Left ventricle myocardium inferior (tissue), 1 donor: ENCODE results near the gene RALGPS1. TPM values are rescaled to one million over a fixed set of nuclear protein-coding genes. Genes with fewer than 3 reads are reported as not detected.

ENCODE experiments used
- DNase-seq: peaks from one replicate; pipeline ENCODE4 v3.0.0-alpha.2; 2020
- H3K27ac ChIP-seq: fragments of 200-600 bp; replicated peaks from 2 replicates; pipeline ENCODE4 v1.8.0; 2021
- H3K27me3 ChIP-seq: fragments of 200-600 bp; 2 replicates; pipeline ENCODE4 v1.8.0; 2021; ENCODE audit warnings: low read depth
- H3K36me3 ChIP-seq: fragments of 200-600 bp; 2 replicates; pipeline ENCODE4 v1.8.0; 2021
- H3K4me1 ChIP-seq: fragments of 200-600 bp; 2 replicates; pipeline ENCODE4 v1.8.0; 2021
- H3K4me3 ChIP-seq: fragments of 200-600 bp; 2 replicates; pipeline ENCODE4 v1.8.0; 2021; ENCODE audit warnings: mild to moderate bottlenecking, moderate library complexity
- H3K9me3 ChIP-seq: fragments of 200-600 bp; replicated peaks from 2 replicates; pipeline ENCODE4 v1.8.0; 2021
- CTCF ChIP-seq: fragments of 200-600 bp; IDR thresholded peaks from 2 replicates; pipeline ENCODE4 v1.8.0; 2021; ENCODE audit warnings: antibody characterized with exemption, mild to moderate bottlenecking, borderline replicate concordance
- intact Hi-C: fragments of 100-400 bp; cut with micrococcal nuclease; formaldehyde crosslinking; loops from one replicate; pipeline ENCODE4 v1.11.0; 2022
- total RNA-seq: library from RNA; stranded (reverse); fragmentation: NEBNext Ultra II Directional; extraction: Animal tissue kit (Norgen Biotek cat#: 25700); gene quantifications from one replicate; pipeline ENCODE4 v1.2.1, GENCODE V29; 2021
- donor health status: DM: no; HTN: yes; CAD: no; lungs with severe emphysema.

The RALGPS1 gene
- total RNA-seq, 1 donor from 2014 or later, result 18.9 TPM

GRCh38 chr9:126933334-126933980 is 18.9 kb downstream of the RALGPS1 start:
- Histone ChIP-seq H3K9me3 (no peaks in the 10 kb centered on the region), H3K27me3 (no peaks in the 10 kb centered on the region), H3K36me3 (no peaks in the 10 kb centered on the region), H3K4me1 (peaks cover 26% of the 10 kb centered on the region), H3K27ac (no peak overlapping the region), H3K4me3 (no peak overlapping the region)
- DNase-seq, result no peak
- intact Hi-C loops, result no loop called here
- no peak for TF ChIP-seq CTCF

- H3K4me1 ChIP-seq, result peaks cover 28% of the 10 kb centered on the region
- no peak for DNase-seq
- no peaks in the 10 kb centered on the region for H3K36me3 ChIP-seq
- intact Hi-C loops, result no loop called here
- H3K4me3 ChIP-seq, result no peak overlapping the region
- H3K27me3 ChIP-seq, result no peaks in the 10 kb centered on the region
- H3K9me3 ChIP-seq, result no peaks in the 10 kb centered on the region
- no peak overlapping the region for H3K27ac ChIP-seq
- no peak for TF ChIP-seq CTCF
These were observed 19.9 kb downstream of the RALGPS1 start for GRCh38 chr9:126934441-126934840.

GRCh38 chr9:126935630-126936029 is 21.0 kb downstream of the RALGPS1 start:
- Histone ChIP-seq H3K4me3 (no peak overlapping the region), H3K27ac (no peak overlapping the region), H3K9me3 (no peaks in the 10 kb centered on the region), H3K36me3 (no peaks in the 10 kb centered on the region), H3K27me3 (no peaks in the 10 kb centered on the region), H3K4me1 (peaks cover 29% of the 10 kb centered on the region)
- no peak for DNase-seq
- no peak for TF ChIP-seq CTCF
- intact Hi-C loops, result no loop called here

- no peak for TF ChIP-seq CTCF
- no peaks in the 10 kb centered on the region for H3K36me3 ChIP-seq
- no peak overlapping the region for H3K4me3 ChIP-seq
- DNase-seq, result no peak
- H3K27me3 ChIP-seq, result no peaks in the 10 kb centered on the region
- peaks cover 47% of the 10 kb centered on the region for H3K4me1 ChIP-seq
- H3K27ac ChIP-seq, result no peak overlapping the region
- intact Hi-C loops, result no loop called here
- no peaks in the 10 kb centered on the region for H3K9me3 ChIP-seq
These were observed 22.9 kb downstream of the RALGPS1 start for GRCh38 chr9:126937444-126937843.

- no peaks in the 10 kb centered on the region for H3K9me3 ChIP-seq
- no peak for DNase-seq
- H3K27me3 ChIP-seq, result no peaks in the 10 kb centered on the region
- no peak for TF ChIP-seq CTCF
- intact Hi-C loops, result no loop called here
- peaks cover 56% of the 10 kb centered on the region for H3K4me1 ChIP-seq
- no peaks in the 10 kb centered on the region for H3K36me3 ChIP-seq
- no peak overlapping the region for H3K4me3 ChIP-seq
- no peak overlapping the region for H3K27ac ChIP-seq
These were observed 23.7 kb downstream of the RALGPS1 start for GRCh38 chr9:126938327-126938726.

GRCh38 chr9:126939821-126940221 is 25.2 kb downstream of the RALGPS1 start:
- Histone ChIP-seq H3K27me3 (no peaks in the 10 kb centered on the region), H3K36me3 (no peaks in the 10 kb centered on the region), H3K9me3 (no peaks in the 10 kb centered on the region), H3K4me1 (peaks cover 65% of the 10 kb centered on the region), H3K27ac (no peak overlapping the region), H3K4me3 (no peak overlapping the region)
- DNase-seq, result no peak
- no peak for TF ChIP-seq CTCF
- intact Hi-C loops, result loop anchor here (2.0 kb wide), 1 partner anchor 259 kb away; no protein-coding TSS in a partner anchor
